Stimulated activated CD8-positive, alpha-beta memory T cell treated with anti-CD3 and anti-CD28 coated beads, Interleukin-15, amount 100 ng/mL, for 24 hours (primary cell): ENCODE results near the gene DHRSX.
"Not testable (repeated sequence)": the region's sequence is repeated elsewhere in the genome, so short reads cannot be mapped to it uniquely, and the experiment has no call there.

ENCODE experiments used
- DNase-seq: peaks from one replicate; pipeline ENCODE4 v3.0.0-alpha.2; 2020; ENCODE audit warnings: low read depth

DHRSX gene

GRCh38 chrX:2350036-2350435 lies 150.7 kb downstream of the DHRSX start:
- DNase-seq = not testable (repeated sequence)

- no peak for DNase-seq
Observed at GRCh38 chrX:2348211-2348610, 152.6 kb downstream of the DHRSX start.

- DNase-seq = no peak
Observed at GRCh38 chrX:2346158-2346557, 154.6 kb downstream of the DHRSX start.

- DNase-seq = no peak
Observed at GRCh38 chrX:2345562-2345961, 155.2 kb downstream of the DHRSX start.

GRCh38 chrX:2343413-2343812 lies 157.4 kb downstream of the DHRSX start:
- no peak for DNase-seq

GRCh38 chrX:2342874-2343273 lies 157.9 kb downstream of the DHRSX start:
- DNase-seq = no peak

GRCh38 chrX:2342281-2342688 lies 158.5 kb downstream of the DHRSX start:
- DNase-seq = no peak

- DNase-seq = no peak
Observed at GRCh38 chrX:2340991-2341390, 159.8 kb downstream of the DHRSX start.

- DNase-seq = no peak
Observed at GRCh38 chrX:2336181-2336580, 164.6 kb downstream of the DHRSX start.

GRCh38 chrX:2334237-2334636 lies 166.5 kb downstream of the DHRSX start:
- DNase-seq = no peak

- no peak for DNase-seq
Observed at GRCh38 chrX:2332252-2332651, 168.5 kb downstream of the DHRSX start.

GRCh38 chrX:2330910-2331309 lies 169.9 kb downstream of the DHRSX start:
- DNase-seq = no peak

- DNase-seq = no peak
Observed at GRCh38 chrX:2330487-2330886, 170.3 kb downstream of the DHRSX start.

GRCh38 chrX:2327423-2327822 lies 173.4 kb downstream of the DHRSX start:
- DNase-seq = no peak

GRCh38 chrX:2325076-2325784 lies 175.5 kb downstream of the DHRSX start:
- no peak for DNase-seq

- DNase-seq = no peak
Observed at GRCh38 chrX:2324151-2324550, 176.6 kb downstream of the DHRSX start.

- no peak for DNase-seq
Observed at GRCh38 chrX:2321411-2321810, 179.4 kb downstream of the DHRSX start.

GRCh38 chrX:2320580-2321327 lies 180.0 kb downstream of the DHRSX start:
- no peak for DNase-seq

GRCh38 chrX:2320089-2320488 lies 180.7 kb downstream of the DHRSX start:
- no peak for DNase-seq

GRCh38 chrX:2318371-2318770 lies 182.4 kb downstream of the DHRSX start:
- no peak for DNase-seq

GRCh38 chrX:2317527-2318055 lies 183.2 kb downstream of the DHRSX start:
- no peak for DNase-seq

GRCh38 chrX:2316534-2316933 lies 184.2 kb downstream of the DHRSX start:
- no peak for DNase-seq

GRCh38 chrX:2315434-2315833 lies 185.3 kb downstream of the DHRSX start:
- no peak for DNase-seq
